ENCODE measurements around the gene TAF5L.

GRCh38 chr1:229665912-229666558, 40.1 kb upstream of the TAF5L start:
- no peak for TF ChIP-seq POLR2AphosphoS5 (IDR thresholded peaks at IDR 0.05)
- TF ChIP-seq CTCF (IDR thresholded peaks at IDR 0.05) = no peak
